ENCODE measurements around the gene ABCF2. TPM values are rescaled to one million over a fixed set of nuclear protein-coding genes. Genes with fewer than 3 reads are reported as not detected.
A peak's percentile ranks its signal among the peaks of the same experiment; 100 is the strongest.

ABCF2 gene
- total RNA-seq, 2 experiments from 2014 or later: 31.8 to 44.9 TPM

DNA sequence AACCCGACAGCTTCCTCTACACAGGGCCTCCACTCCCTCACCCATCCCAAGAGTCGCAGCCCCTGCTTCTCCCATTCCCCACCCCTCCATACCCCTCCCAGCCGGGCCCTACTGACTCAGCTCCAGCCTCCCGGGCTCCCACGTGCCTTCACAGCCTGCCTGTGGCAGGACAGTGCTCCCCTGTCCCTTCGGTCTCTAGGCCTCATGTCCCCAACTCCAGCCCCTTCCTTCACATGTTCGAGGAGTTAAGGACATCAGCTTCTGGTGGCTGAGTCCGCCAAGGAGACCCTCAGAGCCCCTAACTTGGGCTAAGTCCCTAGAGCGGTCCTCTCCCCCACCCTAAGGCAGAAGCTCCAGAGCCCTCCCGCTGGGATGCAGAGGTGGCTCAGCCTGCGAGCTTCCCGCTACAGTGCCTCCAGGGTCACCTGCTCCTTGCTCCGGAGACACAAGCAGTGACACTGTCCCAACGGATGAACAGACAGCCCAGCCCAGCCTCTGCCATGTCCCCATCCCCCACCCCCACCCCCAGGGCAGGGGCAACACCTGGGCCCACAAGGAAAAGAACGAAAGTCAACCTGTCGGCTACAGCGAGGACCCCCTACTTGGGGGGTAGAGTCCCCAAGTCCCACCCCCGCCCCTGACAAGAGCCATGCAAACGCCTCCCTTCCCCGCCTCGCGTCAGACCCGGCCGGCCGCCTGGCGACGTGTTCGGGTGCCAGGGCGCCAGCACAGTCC is 20.8 kb upstream of the ABCF2 start:
- peaks cover 6% of the 10 kb centered on the region; the same call in 1 of the 2 replicates for H4K20me1 ChIP-seq (ENCODE audit: insufficient read depth, low read length)
- no peaks in the 10 kb centered on the region for H3K79me2 ChIP-seq (ENCODE audit: insufficient read depth, low read depth, low read length)
- no TSS peak for BruUV-seq (replicated peaks)
- H3K36me3 ChIP-seq (ENCODE audit: insufficient read depth, low read length): no peaks in the 10 kb centered on the region
- H3K4me3 ChIP-seq (ENCODE audit: low read depth, low read length, poor library complexity, severe bottlenecking): peak overlapping the region; percentile 59
- no peaks in the 10 kb centered on the region for H3K9me2 ChIP-seq (ENCODE audit: insufficient read depth, low read length)
- no peaks in the 10 kb centered on the region for H3K9me3 ChIP-seq (ENCODE audit: low read length)
- CTCF ChIA-PET (ENCODE audit: unreplicated experiment): interaction anchor here (0.6 to 1.1 kb wide), 2 partner anchors 9 to 65 kb away, joined by 4 to 9 read pairs; no protein-coding TSS in a partner anchor
- H2AFZ ChIP-seq (ENCODE audit: low read length): no peak overlapping the region
- no peak for DNase-seq (ENCODE audit: low spot score)
- peaks cover 65% of the 10 kb centered on the region for H3K4me1 ChIP-seq (ENCODE audit: insufficient read depth, low read length, poor library complexity, severe bottlenecking)
- POLR2A ChIA-PET: no interaction called here
- intact Hi-C loops (cut with micrococcal nuclease; ENCODE audit: unreplicated experiment): no loop called here
- TF ChIP-seq EZH2phosphoT487 (IDR thresholded peaks at IDR 0.05; ENCODE audit: borderline replicate concordance, low read depth, low read length): no peak
- TF ChIP-seq, protein P1, sequence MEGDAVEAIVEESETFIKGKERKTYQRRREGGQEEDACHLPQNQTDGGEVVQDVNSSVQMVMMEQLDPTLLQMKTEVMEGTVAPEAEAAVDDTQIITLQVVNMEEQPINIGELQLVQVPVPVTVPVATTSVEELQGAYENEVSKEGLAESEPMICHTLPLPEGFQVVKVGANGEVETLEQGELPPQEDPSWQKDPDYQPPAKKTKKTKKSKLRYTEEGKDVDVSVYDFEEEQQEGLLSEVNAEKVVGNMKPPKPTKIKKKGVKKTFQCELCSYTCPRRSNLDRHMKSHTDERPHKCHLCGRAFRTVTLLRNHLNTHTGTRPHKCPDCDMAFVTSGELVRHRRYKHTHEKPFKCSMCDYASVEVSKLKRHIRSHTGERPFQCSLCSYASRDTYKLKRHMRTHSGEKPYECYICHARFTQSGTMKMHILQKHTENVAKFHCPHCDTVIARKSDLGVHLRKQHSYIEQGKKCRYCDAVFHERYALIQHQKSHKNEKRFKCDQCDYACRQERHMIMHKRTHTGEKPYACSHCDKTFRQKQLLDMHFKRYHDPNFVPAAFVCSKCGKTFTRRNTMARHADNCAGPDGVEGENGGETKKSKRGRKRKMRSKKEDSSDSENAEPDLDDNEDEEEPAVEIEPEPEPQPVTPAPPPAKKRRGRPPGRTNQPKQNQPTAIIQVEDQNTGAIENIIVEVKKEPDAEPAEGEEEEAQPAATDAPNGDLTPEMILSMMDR (conservative IDR thresholded peaks at IDR 0.05; ENCODE audit: low read length): no peak
- H3K27ac ChIP-seq (ENCODE audit: low read depth, low read length, poor library complexity, severe bottlenecking): no peak overlapping the region
- peak overlapping the region; percentile 64 for H3K4me2 ChIP-seq (ENCODE audit: low read length)

DNA sequence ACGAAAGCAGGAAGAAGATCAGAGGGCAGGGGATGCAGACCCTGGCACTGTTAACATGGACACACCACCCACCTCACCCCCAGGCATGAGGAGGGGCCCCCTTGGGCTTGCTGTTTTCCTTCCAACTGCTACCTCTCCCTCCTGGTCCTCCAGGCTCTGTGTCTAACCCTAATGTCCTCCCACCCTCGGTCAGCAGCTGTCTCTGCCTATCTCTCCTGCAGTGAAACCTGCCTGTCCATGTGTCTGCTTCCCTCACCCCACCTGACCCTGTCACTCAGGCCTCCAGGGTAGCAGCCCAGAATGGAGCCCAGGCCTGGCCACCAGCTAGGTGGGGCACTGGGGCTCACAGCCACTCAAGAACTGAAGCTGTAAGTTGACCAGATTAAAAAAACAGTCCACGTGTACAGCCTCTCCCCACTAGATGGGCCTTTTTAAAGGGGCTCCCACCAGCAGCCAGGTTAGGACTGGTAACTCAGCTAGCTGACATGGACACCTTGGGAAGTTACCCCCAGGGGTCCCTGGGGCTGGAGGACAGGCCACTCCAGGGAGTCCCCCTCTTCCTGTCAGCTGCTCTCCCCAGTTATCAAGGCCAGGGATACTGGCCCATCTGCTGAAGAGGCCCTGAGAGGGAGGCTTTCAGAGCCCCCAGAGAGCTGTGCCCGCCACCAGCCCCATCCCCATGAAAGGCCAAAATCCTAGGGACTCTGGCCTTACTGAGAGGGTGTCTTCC is 20.0 kb upstream of the ABCF2 start:
- CTCF ChIA-PET (ENCODE audit: unreplicated experiment): interaction anchor here (1.1 kb wide), 1 partner anchor 9 kb away, joined by 4 read pairs; no protein-coding TSS in a partner anchor
- Histone ChIP-seq H3K79me2 (ENCODE audit: insufficient read depth, low read depth, low read length) (no peaks in the 10 kb centered on the region), H3K4me2 (ENCODE audit: low read length) (peak overlapping the region; percentile 64; the same call in 1 of the 2 replicates), H3K36me3 (ENCODE audit: insufficient read depth, low read length) (no peaks in the 10 kb centered on the region), H3K27ac (ENCODE audit: low read depth, low read length, poor library complexity, severe bottlenecking) (no peak overlapping the region), H3K9me2 (ENCODE audit: insufficient read depth, low read length) (no peaks in the 10 kb centered on the region), H4K20me1 (ENCODE audit: insufficient read depth, low read length) (peaks cover 6% of the 10 kb centered on the region; the same call in 1 of the 2 replicates), H3K9me3 (ENCODE audit: low read length) (no peaks in the 10 kb centered on the region), H3K4me3 (ENCODE audit: low read depth, low read length, poor library complexity, severe bottlenecking) (no peak overlapping the region), H2AFZ (ENCODE audit: low read length) (no peak overlapping the region), H3K4me1 (ENCODE audit: insufficient read depth, low read length, poor library complexity, severe bottlenecking) (peaks cover 63% of the 10 kb centered on the region)
- BruUV-seq (replicated peaks): no TSS peak
- TF ChIP-seq, protein P1 (conservative IDR thresholded peaks at IDR 0.05; ENCODE audit: low read length): no peak
- no peak for TF ChIP-seq EZH2phosphoT487 (IDR thresholded peaks at IDR 0.05; ENCODE audit: borderline replicate concordance, low read depth, low read length)
- POLR2A ChIA-PET: no interaction called here
- no peak for DNase-seq (ENCODE audit: low spot score)
- intact Hi-C loops (cut with micrococcal nuclease; ENCODE audit: unreplicated experiment): no loop called here

All from OCI-LY7 (cell line).